Limb (tissue), 2 donors: Measurements from ENCODE around the gene OBSCN.

Source experiments
- DNase-seq, 2 donors: peaks; one replicate each; pipeline ENCODE4 v3.0.0-alpha.2; 2016; ENCODE audit errors: extremely low spot score in 2 of 2

The OBSCN gene

GRCh38 chr1:228377664-228378089 lies 169.8 kb downstream of the OBSCN start:
- no peak for DNase-seq

- DNase-seq = peak; percentile 76 to 87
Measured at GRCh38 chr1:228378090-228378872, 170.4 kb downstream of the OBSCN start.

- no peak for DNase-seq
Measured at GRCh38 chr1:228378873-228379460, 171.1 kb downstream of the OBSCN start.

- DNase-seq = peak in 1 of 2 donors; percentile 12
Measured at GRCh38 chr1:228379666-228380065, 171.8 kb downstream of the OBSCN start.

- no peak for DNase-seq
Measured at GRCh38 chr1:228381356-228381755, 173.5 kb downstream of the OBSCN start.

GRCh38 chr1:228383773-228384172 lies 175.9 kb downstream of the OBSCN start:
- no peak for DNase-seq

- DNase-seq = no peak
Measured at GRCh38 chr1:228385232-228385631, 177.4 kb downstream of the OBSCN start.

GRCh38 chr1:228387321-228387720 lies 179.5 kb downstream of the OBSCN start:
- DNase-seq = no peak

GRCh38 chr1:228390649-228391048 lies 182.8 kb downstream of the OBSCN start:
- DNase-seq = no peak

- DNase-seq = no peak
Measured at GRCh38 chr1:228391411-228392020, 183.7 kb downstream of the OBSCN start.

- no peak for DNase-seq
Measured at GRCh38 chr1:228392111-228392936, 184.5 kb downstream of the OBSCN start.

GRCh38 chr1:228393268-228393701 lies 185.4 kb downstream of the OBSCN start:
- no peak for DNase-seq

GRCh38 chr1:228393811-228394570 lies 186.1 kb downstream of the OBSCN start:
- DNase-seq = no peak

GRCh38 chr1:228394571-228395394 lies 186.9 kb downstream of the OBSCN start:
- DNase-seq = no peak

GRCh38 chr1:228396770-228397662 lies 189.2 kb downstream of the OBSCN start:
- no peak for DNase-seq

GRCh38 chr1:228397966-228398365 lies 190.1 kb downstream of the OBSCN start:
- no peak for DNase-seq

- DNase-seq = no peak
Measured at GRCh38 chr1:228398741-228399461, 191.1 kb downstream of the OBSCN start.

GRCh38 chr1:228399531-228400236 lies 191.8 kb downstream of the OBSCN start:
- no peak for DNase-seq
